ENCODE measurements around the gene UTF1.

The UTF1 gene, protein sequence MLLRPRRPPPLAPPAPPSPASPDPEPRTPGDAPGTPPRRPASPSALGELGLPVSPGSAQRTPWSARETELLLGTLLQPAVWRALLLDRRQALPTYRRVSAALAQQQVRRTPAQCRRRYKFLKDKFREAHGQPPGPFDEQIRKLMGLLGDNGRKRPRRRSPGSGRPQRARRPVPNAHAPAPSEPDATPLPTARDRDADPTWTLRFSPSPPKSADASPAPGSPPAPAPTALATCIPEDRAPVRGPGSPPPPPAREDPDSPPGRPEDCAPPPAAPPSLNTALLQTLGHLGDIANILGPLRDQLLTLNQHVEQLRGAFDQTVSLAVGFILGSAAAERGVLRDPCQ

GRCh38 chr10:133230044-133230361 lies at the start of gene UTF1:
TSS of gene UTF1 (plus strand) at chr10:133230217. CDS start at chr10:133230289, 72 bp downstream.
- no peak for DNase-seq (ENCODE audit: low read depth)
- no peak within 1 kb of the TSS for H3K4me3 ChIP-seq (replicated peaks; ENCODE audit: low read depth, low read length)
- no peak for TF ChIP-seq CTCF (IDR thresholded peaks at IDR 0.05; ENCODE audit: low read length, missing control alignments)

DNA sequence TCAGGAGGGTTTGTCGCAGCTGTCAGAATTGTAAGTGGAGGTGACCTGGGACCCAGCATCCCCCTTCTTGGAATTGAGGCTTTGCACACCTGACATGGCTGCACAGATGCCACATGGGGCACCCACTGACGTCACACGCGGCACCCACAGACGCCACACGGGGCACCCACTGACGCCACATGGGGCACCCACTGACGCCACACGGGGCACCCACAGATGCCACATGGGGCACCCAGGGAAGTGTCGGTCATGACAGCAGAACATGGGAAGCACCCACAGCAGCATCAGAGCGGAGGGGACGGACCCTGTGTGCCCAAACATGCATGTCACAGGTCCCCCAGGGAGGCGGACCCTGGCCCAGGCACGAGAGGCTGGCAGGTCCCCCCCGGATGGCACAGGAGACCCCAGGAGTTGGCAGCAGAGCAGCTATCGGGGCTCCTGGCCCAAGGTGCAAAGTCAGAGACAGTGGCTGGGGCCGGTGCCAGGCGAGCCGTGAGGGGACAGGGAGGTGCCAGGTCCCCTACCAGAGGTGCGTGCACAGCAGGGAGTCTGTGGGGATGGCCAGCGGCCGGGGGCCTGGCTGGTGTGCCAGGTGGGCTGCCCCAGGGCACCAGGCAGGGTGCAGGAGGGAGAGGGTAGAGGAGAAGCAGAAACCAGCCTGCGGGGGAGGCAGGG lies 48.9 kb upstream of the UTF1 start:
- no peak overlapping the region for H3K4me3 ChIP-seq (replicated peaks; ENCODE audit: low read depth, low read length)
- TF ChIP-seq CTCF (IDR thresholded peaks at IDR 0.05; ENCODE audit: low read length, missing control alignments): no peak

GRCh38 chr10:133182190-133182589 lies 47.8 kb upstream of the UTF1 start:
- DNase-seq (ENCODE audit: low read depth): no peak
- no peak overlapping the region for H3K4me3 ChIP-seq (replicated peaks; ENCODE audit: low read depth, low read length)
- no peak for TF ChIP-seq CTCF (IDR thresholded peaks at IDR 0.05; ENCODE audit: low read length, missing control alignments)

More for the DNA sequence above, 48.9 kb upstream of the UTF1 start:
- DNase-seq (ENCODE audit: low read depth): no peak

DNA sequence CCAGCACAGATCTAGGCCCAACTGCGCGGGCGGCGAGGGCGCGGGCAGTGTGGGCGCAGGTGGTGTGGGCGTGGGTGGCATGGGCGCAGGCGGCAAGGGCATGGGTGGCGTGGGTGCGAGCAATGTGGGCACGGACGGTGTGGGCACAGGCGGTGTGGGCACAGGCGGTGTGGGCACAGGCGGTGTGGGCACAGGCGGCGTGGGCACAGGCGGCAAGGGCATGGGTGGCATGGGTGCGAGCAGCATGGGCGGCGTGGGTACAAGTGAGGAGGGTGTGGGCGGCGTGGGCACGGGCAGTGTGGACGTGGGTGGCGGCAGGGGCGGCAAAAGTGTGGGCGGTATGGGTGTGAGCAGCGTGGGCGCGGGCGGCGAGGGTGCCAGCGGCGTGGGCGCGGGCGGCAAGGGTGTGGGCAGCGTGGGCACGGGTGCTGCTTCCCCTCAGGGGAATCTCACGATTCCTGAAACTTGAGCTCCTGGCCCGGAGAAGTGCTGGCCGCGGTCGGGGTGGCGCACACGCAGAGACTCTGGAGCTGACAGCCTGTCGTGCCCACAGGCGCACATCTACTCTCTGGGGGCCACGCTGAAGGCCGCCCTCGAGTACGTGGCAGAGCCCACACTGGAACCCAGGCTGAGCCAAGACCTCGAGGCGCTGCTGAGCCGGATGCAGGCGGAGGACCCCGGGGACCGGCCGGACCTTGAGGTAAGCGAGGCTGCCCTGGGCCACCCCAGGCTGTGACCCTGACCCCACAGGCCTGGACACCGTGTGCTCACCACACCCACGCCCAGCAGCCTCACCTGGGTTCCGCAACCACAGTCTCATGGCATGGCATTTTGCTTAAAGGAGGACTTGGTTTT lies 47.0 kb upstream of the UTF1 start:
- no peak overlapping the region for H3K4me3 ChIP-seq (replicated peaks; ENCODE audit: low read depth, low read length)
- no peak for DNase-seq (ENCODE audit: low read depth)
- TF ChIP-seq CTCF (IDR thresholded peaks at IDR 0.05; ENCODE audit: low read length, missing control alignments): no peak

- no peak overlapping the region for H3K4me3 ChIP-seq (replicated peaks; ENCODE audit: low read depth, low read length)
- DNase-seq (ENCODE audit: low read depth): no peak
- TF ChIP-seq CTCF (IDR thresholded peaks at IDR 0.05; ENCODE audit: low read length, missing control alignments): no peak
Observed at GRCh38 chr10:133183646-133184378, 46.2 kb upstream of the UTF1 start.

DNA sequence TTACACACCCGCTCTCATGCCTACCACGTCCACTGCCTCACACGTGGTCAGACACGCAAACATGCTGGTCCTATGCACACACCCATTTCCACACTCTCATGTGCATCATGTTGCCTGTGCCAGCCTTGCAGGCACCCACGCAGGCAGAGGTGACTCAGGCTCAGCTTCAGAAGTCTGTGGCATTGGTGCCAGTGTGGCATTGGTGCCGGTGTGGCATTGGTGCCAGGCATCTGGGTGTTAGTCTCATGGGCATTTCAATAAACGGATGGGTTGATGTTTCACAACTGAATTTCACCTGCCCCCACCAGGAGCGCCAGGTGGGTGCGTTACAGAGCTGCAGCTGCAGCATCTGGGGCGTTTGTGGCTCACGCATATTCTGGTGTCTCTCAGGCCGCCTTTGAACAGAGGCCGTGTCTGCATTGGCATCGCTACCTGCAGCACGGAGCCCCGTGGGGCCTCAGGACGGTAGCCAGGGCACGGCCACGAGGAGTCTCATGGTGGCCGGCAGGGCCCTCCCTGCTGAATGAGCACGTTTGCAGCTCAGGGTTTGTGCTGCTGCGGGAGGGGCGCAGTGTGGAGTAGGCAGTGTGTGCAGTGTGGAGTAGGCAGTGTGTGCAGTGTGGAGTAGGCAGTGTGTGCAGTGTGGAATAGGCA lies 45.3 kb upstream of the UTF1 start:
- DNase-seq (ENCODE audit: low read depth): no peak
- no peak for TF ChIP-seq CTCF (IDR thresholded peaks at IDR 0.05; ENCODE audit: low read length, missing control alignments)
- no peak overlapping the region for H3K4me3 ChIP-seq (replicated peaks; ENCODE audit: low read depth, low read length)

Measured in fibroblast of pulmonary artery (primary cell).